Measurements from ENCODE around the gene INPP5A.

INPP5A gene

DNA sequence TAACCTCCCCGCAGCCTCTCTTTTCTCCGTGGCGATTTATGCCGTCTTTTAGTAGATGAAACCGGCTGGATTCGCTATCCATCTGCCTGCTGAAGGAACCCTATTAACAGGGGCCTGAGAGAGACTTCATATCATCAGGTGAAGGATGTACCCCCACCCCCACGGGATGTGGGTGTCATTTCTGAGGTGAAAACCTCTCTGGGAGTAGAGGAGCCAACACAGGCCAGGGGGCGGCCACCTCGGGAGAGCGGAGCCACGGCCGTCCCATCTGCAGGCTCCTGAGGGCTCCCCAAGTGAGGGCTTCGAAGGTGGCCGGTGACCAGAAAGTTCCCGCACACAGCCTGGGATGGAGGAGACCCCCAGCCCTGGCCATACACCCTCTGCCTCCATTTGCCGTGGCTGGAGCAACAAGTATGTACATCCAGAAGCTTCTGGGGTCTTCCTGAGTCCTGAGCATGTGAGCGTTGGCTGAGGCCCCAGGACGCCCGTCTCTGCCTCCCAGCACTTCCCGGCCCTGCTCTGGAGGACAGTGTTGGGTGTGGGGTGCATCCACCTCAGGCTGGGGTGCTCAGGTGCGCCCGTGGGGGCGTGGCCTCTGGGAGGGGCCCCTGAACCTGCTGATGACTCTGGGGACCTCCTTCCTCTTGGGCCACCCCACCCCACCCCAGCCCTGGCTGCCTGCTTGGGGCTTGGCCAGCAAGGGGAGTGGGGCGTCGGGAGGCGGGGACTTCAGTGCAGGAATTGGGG lies 163.7 kb downstream of the INPP5A start:
- Histone ChIP-seq H3K9me2 (replicated peaks; ENCODE audit: low read depth, low read length) (no peaks in the 10 kb centered on the region), H3F3A (ENCODE audit: low read depth) (no peaks in the 10 kb centered on the region), H3K79me2 (ENCODE audit: insufficient read depth, low read length) (no peaks in the 10 kb centered on the region), H3K9ac (ENCODE audit: low read depth, low read length, poor library complexity, severe bottlenecking) (no peak overlapping the region), H2AFZ (ENCODE audit: low read length) (no peak overlapping the region), H3K27me3 (ENCODE audit: insufficient read depth, low read length, poor library complexity, severe bottlenecking) (no peaks in the 10 kb centered on the region), H3K4me1 (ENCODE audit: insufficient read depth, low read length, poor library complexity, severe bottlenecking) (no peaks in the 10 kb centered on the region), H3K4me3 (ENCODE audit: low read length, poor library complexity, severe bottlenecking) (no peak overlapping the region), H4K20me1 (ENCODE audit: insufficient read depth, low read length, poor library complexity, severe bottlenecking) (no peaks in the 10 kb centered on the region), H3K9me3 (ENCODE audit: insufficient read depth, low read depth, low read length) (peaks cover 9% of the 10 kb centered on the region; the same call in 1 of the 2 replicates), H3K4me2 (ENCODE audit: low read depth, low read length, poor library complexity, severe bottlenecking) (no peak overlapping the region), H3K36me3 (ENCODE audit: insufficient read depth, low read length) (peaks cover 35% of the 10 kb centered on the region; the same call in 1 of the 2 replicates)
- TF ChIP-seq, protein P1, sequence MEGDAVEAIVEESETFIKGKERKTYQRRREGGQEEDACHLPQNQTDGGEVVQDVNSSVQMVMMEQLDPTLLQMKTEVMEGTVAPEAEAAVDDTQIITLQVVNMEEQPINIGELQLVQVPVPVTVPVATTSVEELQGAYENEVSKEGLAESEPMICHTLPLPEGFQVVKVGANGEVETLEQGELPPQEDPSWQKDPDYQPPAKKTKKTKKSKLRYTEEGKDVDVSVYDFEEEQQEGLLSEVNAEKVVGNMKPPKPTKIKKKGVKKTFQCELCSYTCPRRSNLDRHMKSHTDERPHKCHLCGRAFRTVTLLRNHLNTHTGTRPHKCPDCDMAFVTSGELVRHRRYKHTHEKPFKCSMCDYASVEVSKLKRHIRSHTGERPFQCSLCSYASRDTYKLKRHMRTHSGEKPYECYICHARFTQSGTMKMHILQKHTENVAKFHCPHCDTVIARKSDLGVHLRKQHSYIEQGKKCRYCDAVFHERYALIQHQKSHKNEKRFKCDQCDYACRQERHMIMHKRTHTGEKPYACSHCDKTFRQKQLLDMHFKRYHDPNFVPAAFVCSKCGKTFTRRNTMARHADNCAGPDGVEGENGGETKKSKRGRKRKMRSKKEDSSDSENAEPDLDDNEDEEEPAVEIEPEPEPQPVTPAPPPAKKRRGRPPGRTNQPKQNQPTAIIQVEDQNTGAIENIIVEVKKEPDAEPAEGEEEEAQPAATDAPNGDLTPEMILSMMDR (conservative IDR thresholded peaks at IDR 0.05; ENCODE audit: low read length), result no peak
- no peak for TF ChIP-seq EZH2phosphoT487 (IDR thresholded peaks at IDR 0.05; ENCODE audit: borderline replicate concordance)

DNA sequence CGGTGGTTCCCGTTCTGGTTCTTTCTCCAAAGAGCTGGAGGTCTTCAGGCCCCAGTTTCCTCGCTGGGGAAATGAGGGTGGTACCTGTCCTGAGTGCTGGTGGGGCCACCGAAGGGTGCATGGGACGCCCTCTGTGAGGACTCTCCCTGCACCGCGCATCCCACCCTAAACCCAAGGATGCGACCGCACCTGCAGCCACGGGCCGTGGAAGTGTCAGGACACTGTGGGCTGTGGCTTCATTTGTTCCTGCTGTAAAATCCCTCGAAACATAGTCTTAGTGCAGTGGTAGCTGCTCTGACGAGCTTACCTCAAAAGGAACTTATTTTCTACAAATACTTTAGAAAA lies 164.2 kb downstream of the INPP5A start:
- no peaks in the 10 kb centered on the region for H3K79me2 ChIP-seq (ENCODE audit: insufficient read depth, low read length)
- H2AFZ ChIP-seq (ENCODE audit: low read length), result no peak overlapping the region
- no peak overlapping the region for H3K4me3 ChIP-seq (ENCODE audit: low read length, poor library complexity, severe bottlenecking)
- no peak overlapping the region for H3K9ac ChIP-seq (ENCODE audit: low read depth, low read length, poor library complexity, severe bottlenecking)
- no peak overlapping the region for H3K4me2 ChIP-seq (ENCODE audit: low read depth, low read length, poor library complexity, severe bottlenecking)
- no peaks in the 10 kb centered on the region for H3K4me1 ChIP-seq (ENCODE audit: insufficient read depth, low read length, poor library complexity, severe bottlenecking)
- peaks cover 15% of the 10 kb centered on the region; the same call in 1 of the 2 replicates for H3K9me3 ChIP-seq (ENCODE audit: insufficient read depth, low read depth, low read length)
- H3F3A ChIP-seq (ENCODE audit: low read depth), result no peaks in the 10 kb centered on the region
- no peak for TF ChIP-seq EZH2phosphoT487 (IDR thresholded peaks at IDR 0.05; ENCODE audit: borderline replicate concordance)
- TF ChIP-seq, protein P1 (conservative IDR thresholded peaks at IDR 0.05; ENCODE audit: low read length), result no peak
- H4K20me1 ChIP-seq (ENCODE audit: insufficient read depth, low read length, poor library complexity, severe bottlenecking), result no peaks in the 10 kb centered on the region
- H3K36me3 ChIP-seq (ENCODE audit: insufficient read depth, low read length), result peaks cover 37% of the 10 kb centered on the region; the same call in 1 of the 2 replicates
- no peaks in the 10 kb centered on the region for H3K9me2 ChIP-seq (replicated peaks; ENCODE audit: low read depth, low read length)
- no peaks in the 10 kb centered on the region for H3K27me3 ChIP-seq (ENCODE audit: insufficient read depth, low read length, poor library complexity, severe bottlenecking)

DNA sequence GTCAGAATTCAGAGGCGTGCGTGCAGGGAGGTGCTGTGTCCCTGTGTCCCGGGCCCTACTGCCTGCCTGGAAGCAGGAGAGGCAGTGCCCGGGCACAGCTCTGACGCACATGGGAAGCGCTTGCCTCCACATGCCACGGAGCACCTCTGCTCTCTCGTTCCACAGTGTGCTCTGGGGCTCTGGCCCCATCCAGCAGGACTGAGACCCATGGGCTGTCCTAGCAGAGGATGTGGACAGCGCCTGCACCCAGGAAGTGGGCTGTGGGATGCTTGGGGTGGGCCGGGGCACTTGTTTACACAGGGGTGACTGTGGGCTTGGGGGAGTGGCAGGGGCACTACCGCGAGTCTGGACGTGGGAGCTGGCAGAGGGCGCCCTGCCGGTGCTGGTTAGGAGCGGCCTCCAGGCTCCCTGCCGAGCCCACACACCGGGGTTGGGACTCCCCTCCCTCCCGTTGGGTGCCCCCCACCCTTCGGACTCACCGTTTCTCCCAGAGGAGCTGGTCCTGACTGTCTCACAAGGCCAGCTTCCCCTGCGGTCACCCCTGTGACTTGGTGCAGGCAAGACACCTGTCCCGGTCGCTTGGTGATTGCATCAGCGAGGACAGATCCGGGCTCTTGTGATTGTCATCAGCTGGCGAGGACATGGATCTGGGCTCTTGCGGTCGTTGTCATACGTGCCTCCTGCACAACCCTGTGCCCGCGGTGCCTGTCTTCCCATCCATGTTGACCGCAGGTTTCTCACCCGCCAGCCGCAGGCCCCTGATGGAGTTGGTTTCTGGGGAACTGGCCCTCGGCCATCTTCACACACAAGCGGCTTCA lies 165.2 kb downstream of the INPP5A start:
- no peak overlapping the region for H2AFZ ChIP-seq (ENCODE audit: low read length)
- no peaks in the 10 kb centered on the region for H3K27me3 ChIP-seq (ENCODE audit: insufficient read depth, low read length, poor library complexity, severe bottlenecking)
- no peak overlapping the region for H3K4me3 ChIP-seq (ENCODE audit: low read length, poor library complexity, severe bottlenecking)
- peaks cover 35% of the 10 kb centered on the region; the same call in 1 of the 2 replicates for H3K36me3 ChIP-seq (ENCODE audit: insufficient read depth, low read length)
- H3K4me2 ChIP-seq (ENCODE audit: low read depth, low read length, poor library complexity, severe bottlenecking), result no peak overlapping the region
- H3F3A ChIP-seq (ENCODE audit: low read depth), result no peaks in the 10 kb centered on the region
- H3K9me2 ChIP-seq (replicated peaks; ENCODE audit: low read depth, low read length), result no peaks in the 10 kb centered on the region
- no peaks in the 10 kb centered on the region for H4K20me1 ChIP-seq (ENCODE audit: insufficient read depth, low read length, poor library complexity, severe bottlenecking)
- H3K9ac ChIP-seq (ENCODE audit: low read depth, low read length, poor library complexity, severe bottlenecking), result no peak overlapping the region
- TF ChIP-seq, protein P1 (conservative IDR thresholded peaks at IDR 0.05; ENCODE audit: low read length), result no peak
- TF ChIP-seq EZH2phosphoT487 (IDR thresholded peaks at IDR 0.05; ENCODE audit: borderline replicate concordance), result no peak
- peaks cover 16% of the 10 kb centered on the region; the same call in 1 of the 2 replicates for H3K9me3 ChIP-seq (ENCODE audit: insufficient read depth, low read depth, low read length)
- H3K79me2 ChIP-seq (ENCODE audit: insufficient read depth, low read length), result no peaks in the 10 kb centered on the region
- H3K4me1 ChIP-seq (ENCODE audit: insufficient read depth, low read length, poor library complexity, severe bottlenecking), result no peaks in the 10 kb centered on the region

All from Loucy (cell line).